ENCODE results near the gene SLC9B1. TPM values are rescaled to one million over a fixed set of nuclear protein-coding genes. Genes with fewer than 3 reads are reported as not detected.

Gene SLC9B1, protein sequence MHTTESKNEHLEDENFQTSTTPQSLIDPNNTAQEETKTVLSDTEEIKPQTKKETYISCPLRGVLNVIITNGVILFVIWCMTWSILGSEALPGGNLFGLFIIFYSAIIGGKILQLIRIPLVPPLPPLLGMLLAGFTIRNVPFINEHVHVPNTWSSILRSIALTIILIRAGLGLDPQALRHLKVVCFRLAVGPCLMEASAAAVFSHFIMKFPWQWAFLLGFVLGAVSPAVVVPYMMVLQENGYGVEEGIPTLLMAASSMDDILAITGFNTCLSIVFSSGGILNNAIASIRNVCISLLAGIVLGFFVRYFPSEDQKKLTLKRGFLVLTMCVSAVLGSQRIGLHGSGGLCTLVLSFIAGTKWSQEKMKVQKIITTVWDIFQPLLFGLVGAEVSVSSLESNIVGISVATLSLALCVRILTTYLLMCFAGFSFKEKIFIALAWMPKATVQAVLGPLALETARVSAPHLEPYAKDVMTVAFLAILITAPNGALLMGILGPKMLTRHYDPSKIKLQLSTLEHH
- total RNA-seq, result 0.21 and 4.2 TPM in 2 replicates

DNA sequence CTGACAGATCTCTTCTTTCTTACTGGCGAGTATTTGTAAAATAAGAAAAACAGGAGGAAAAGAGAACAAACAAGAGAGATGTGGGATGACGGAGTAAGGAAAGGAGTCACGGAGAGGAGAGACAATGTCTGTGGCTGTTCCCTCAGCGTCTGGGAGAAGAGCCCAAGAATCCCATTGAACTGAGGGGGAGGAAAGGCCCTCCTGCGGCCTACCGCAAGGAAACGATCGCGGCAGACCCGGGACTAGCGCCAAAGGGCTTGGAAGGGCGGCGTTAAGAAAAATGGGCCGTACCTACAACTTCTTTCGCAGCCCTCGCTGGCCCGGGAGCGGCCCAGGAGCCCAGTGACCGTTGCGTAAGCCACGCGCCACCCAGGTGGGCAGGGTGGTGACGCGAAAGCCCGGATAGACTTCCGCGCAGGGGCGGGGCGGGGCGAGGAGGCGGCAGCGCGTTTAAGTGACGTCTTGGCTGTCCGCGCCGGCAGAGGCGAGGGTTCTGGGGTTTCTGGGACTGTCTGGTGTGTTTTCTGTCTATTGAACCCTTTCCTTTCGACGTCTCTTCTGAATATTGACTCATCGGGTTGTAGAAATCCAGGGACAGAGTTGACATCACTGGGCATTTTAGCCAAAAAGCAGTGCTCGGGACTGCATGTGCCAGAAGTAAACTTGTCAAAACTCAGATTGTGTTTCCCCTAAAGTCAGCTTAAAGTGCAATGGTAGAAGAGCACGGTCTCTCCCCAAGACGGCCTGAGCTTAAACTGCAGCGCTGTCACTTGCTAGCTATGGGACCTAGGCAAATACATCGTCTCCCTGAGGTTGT is at the start of gene SLC9B1:
TSS of gene SLC9B1 (minus strand) at position 398 of the 817 bp plus-strand sequence. CDS start 27,994 bp downstream, outside the sequence.
- H3K36me3 ChIP-seq (ENCODE audit: control insufficient read depth, insufficient read depth, low read length), result no peaks in the 10 kb centered on the region
- no peaks in the 10 kb centered on the region for H3K27me3 ChIP-seq (ENCODE audit: control insufficient read depth, insufficient read depth, low read length)
- peak within 1 kb of the TSS; percentile 48 for H3K4me3 ChIP-seq (ENCODE audit: low read depth, low read length)
- DNase-seq (ENCODE audit: low read depth), result peak; percentile 89
- TF ChIP-seq, protein P1, sequence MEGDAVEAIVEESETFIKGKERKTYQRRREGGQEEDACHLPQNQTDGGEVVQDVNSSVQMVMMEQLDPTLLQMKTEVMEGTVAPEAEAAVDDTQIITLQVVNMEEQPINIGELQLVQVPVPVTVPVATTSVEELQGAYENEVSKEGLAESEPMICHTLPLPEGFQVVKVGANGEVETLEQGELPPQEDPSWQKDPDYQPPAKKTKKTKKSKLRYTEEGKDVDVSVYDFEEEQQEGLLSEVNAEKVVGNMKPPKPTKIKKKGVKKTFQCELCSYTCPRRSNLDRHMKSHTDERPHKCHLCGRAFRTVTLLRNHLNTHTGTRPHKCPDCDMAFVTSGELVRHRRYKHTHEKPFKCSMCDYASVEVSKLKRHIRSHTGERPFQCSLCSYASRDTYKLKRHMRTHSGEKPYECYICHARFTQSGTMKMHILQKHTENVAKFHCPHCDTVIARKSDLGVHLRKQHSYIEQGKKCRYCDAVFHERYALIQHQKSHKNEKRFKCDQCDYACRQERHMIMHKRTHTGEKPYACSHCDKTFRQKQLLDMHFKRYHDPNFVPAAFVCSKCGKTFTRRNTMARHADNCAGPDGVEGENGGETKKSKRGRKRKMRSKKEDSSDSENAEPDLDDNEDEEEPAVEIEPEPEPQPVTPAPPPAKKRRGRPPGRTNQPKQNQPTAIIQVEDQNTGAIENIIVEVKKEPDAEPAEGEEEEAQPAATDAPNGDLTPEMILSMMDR (IDR thresholded peaks at IDR 0.05; ENCODE audit: insufficient read depth, low read length, poor library complexity, severe bottlenecking), result no peak

DNA sequence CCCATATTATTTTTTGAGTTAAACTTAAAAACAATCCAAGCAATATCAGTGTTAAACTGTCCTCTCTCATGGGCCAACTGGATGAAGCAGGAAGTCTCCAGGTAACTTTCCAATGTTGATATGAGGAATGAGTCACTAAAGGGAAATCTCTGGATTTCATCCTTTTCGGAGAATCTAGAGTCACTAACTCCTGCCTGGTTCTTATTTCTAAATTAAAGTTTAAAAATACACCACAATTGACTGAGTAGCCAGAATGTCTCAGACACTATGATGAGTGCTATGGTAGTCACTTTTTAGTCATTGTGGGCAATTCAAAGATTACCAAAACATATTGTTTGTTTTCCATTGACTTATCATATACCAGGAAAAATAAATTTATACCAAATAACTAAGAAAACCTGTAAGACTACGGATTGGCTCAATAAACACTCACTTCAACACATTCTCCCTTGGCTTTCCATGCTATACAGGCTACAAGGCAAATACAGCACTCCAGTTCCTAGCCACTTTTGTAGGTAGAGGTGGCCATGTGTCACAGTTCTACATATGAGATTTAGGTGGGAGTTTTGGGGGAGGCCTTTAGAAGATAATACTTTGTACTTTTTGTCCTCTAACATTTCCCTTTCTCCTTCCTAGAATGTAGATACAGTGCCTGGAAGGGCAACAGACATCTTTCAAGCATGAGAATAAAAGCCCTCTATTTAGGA is 48.5 kb upstream of the SLC9B1 start:
- no peak for DNase-seq (ENCODE audit: low read depth)
- TF ChIP-seq, protein P1 (IDR thresholded peaks at IDR 0.05; ENCODE audit: insufficient read depth, low read length, poor library complexity, severe bottlenecking), result no peak
- no peaks in the 10 kb centered on the region for H3K36me3 ChIP-seq (ENCODE audit: control insufficient read depth, insufficient read depth, low read length)

DNA sequence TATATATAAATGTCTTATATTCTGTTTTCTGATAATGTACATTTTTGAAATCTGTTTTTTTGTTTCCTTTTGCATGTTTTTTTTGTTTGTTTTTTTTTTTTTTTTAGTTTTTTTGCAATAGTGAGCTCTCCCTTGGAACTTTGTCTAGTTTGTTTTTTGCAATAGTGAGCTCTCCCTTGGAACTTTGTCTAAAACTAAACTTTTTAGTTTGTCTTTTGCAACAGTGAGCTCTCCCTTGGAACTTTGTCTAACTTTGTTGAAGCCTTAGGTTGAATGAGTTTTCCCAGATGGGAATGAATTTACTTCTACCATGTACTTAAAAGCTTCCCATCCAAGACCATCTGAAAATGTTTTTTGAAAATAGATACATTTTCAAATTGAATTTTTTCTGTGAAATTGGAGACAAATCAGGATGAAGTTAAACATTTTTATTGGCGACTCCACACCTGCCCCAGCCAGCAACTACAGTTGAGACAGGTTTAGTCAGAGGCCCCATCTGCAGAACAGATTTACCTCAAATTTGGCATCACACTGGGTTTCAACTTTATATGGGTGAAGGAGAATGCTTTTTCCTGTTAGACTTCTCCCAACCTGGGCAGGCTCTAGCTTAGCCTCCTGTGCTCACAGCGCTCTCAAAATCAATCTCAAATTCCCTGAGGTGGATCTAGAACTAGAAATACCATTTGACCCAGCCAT is 41.1 kb upstream of the SLC9B1 start:
- no peak for DNase-seq (ENCODE audit: low read depth)
- Histone ChIP-seq H3K4me3 (ENCODE audit: low read depth, low read length) (no peak overlapping the region), H3K36me3 (ENCODE audit: control insufficient read depth, insufficient read depth, low read length) (no peaks in the 10 kb centered on the region), H3K27me3 (ENCODE audit: control insufficient read depth, insufficient read depth, low read length) (no peaks in the 10 kb centered on the region)
- TF ChIP-seq, protein P1 (IDR thresholded peaks at IDR 0.05; ENCODE audit: insufficient read depth, low read length, poor library complexity, severe bottlenecking), result no peak

More for the DNA sequence above, 48.5 kb upstream of the SLC9B1 start:
- Histone ChIP-seq H3K4me3 (ENCODE audit: low read depth, low read length) (no peak overlapping the region), H3K27me3 (ENCODE audit: control insufficient read depth, insufficient read depth, low read length) (no peaks in the 10 kb centered on the region)

DNA sequence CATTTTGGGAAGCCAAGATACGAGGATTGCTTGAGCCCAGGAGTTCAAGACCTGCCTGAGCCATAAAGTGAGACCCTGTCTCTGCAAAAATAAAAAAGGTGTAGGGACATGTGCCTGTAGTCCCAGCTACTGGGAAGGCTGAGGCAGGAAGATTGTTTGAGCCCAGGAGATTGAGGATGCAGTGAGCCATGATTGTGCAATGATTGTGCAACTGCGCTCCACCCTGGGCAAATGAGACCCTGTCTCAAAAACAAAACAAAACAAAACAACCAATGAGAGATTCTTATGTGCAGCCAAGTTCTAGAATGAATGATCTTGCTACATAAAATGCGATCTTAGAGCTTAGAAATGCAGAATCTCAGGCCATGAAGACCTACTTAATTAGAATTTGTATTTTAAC is 34.5 kb upstream of the SLC9B1 start:
- H3K27me3 ChIP-seq (ENCODE audit: control insufficient read depth, insufficient read depth, low read length), result no peaks in the 10 kb centered on the region

DNA sequence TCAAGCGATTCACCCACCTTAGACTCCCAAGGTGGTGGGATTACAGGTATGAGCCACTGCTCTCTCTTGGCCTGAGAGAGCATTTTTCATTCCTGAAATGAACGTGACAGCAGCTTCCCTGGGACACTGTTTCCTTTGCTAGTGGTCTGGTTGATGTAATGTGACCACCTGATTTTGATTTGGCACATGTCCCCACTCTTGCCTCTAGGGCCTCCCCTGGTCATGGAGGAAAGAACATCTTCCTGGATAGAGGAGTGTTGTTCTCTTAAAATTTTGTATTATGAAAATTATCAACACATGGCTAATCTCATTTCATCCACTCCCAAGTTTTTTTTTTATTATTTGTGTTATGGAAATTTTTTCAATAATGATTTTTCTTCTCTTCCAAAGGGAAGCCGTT is 33.3 kb upstream of the SLC9B1 start:
- H3K4me3 ChIP-seq (ENCODE audit: low read depth, low read length), result no peak overlapping the region
- no peak for DNase-seq (ENCODE audit: low read depth)
- TF ChIP-seq, protein P1 (IDR thresholded peaks at IDR 0.05; ENCODE audit: insufficient read depth, low read length, poor library complexity, severe bottlenecking), result no peak
- H3K36me3 ChIP-seq (ENCODE audit: control insufficient read depth, insufficient read depth, low read length), result no peaks in the 10 kb centered on the region
- H3K27me3 ChIP-seq (ENCODE audit: control insufficient read depth, insufficient read depth, low read length), result no peaks in the 10 kb centered on the region

More for the DNA sequence above, 34.5 kb upstream of the SLC9B1 start:
- Histone ChIP-seq H3K36me3 (ENCODE audit: control insufficient read depth, insufficient read depth, low read length) (no peaks in the 10 kb centered on the region), H3K4me3 (ENCODE audit: low read depth, low read length) (no peak overlapping the region)
- DNase-seq (ENCODE audit: low read depth), result no peak
- TF ChIP-seq, protein P1 (IDR thresholded peaks at IDR 0.05; ENCODE audit: insufficient read depth, low read length, poor library complexity, severe bottlenecking), result no peak
